ENCODE results near the gene RNF212. TPM values are rescaled to one million over a fixed set of nuclear protein-coding genes. Genes with fewer than 3 reads are reported as not detected.
A peak's percentile ranks its signal among the peaks of the same experiment; 100 is the strongest.

Gene RNF212
- total RNA-seq, 1 donor from 2014 or later, result 6.9 TPM

GRCh38 chr4:1078490-1078889, 34.9 kb downstream of the RNF212 start:
- intact Hi-C loops (cut with DNase I), result no loop called here
- no peaks in the 10 kb centered on the region for H3K36me3 ChIP-seq
- no peak overlapping the region for H3K27ac ChIP-seq
- peaks cover 6% of the 10 kb centered on the region for H3K27me3 ChIP-seq
- no peak for TF ChIP-seq CTCF (IDR thresholded peaks at IDR 0.05)
- H3K4me3 ChIP-seq, result no peak overlapping the region
- H3K9me3 ChIP-seq, result no peaks in the 10 kb centered on the region
- peaks cover 9% of the 10 kb centered on the region for H3K4me1 ChIP-seq
- ATAC-seq, result no peak
- DNase-seq, result no peak

GRCh38 chr4:1077711-1078477, 35.5 kb downstream of the RNF212 start:
- TF ChIP-seq CTCF (IDR thresholded peaks at IDR 0.05), result no peak
- H3K27ac ChIP-seq, result no peak overlapping the region
- intact Hi-C loops (cut with DNase I), result no loop called here

GRCh38 chr4:1075809-1076699, 37.3 kb downstream of the RNF212 start:
- ATAC-seq, result peak; percentile 6
- Histone ChIP-seq H3K4me3 (no peak overlapping the region), H3K9me3 (no peaks in the 10 kb centered on the region), H3K27me3 (peaks cover 6% of the 10 kb centered on the region), H3K27ac (no peak overlapping the region), H3K36me3 (no peaks in the 10 kb centered on the region), H3K4me1 (no peaks in the 10 kb centered on the region)
- intact Hi-C loops (cut with DNase I), result no loop called here
- peak; percentile 52 for DNase-seq
- no peak for TF ChIP-seq CTCF (IDR thresholded peaks at IDR 0.05)

More at GRCh38 chr4:1077711-1078477, 35.5 kb downstream of the RNF212 start:
- Histone ChIP-seq H3K9me3 (no peaks in the 10 kb centered on the region), H3K4me3 (no peak overlapping the region), H3K36me3 (no peaks in the 10 kb centered on the region), H3K4me1 (peaks cover 8% of the 10 kb centered on the region), H3K27me3 (peaks cover 6% of the 10 kb centered on the region)
- DNase-seq (no peak), ATAC-seq (no peak)

GRCh38 chr4:1075225-1075624, 38.1 kb downstream of the RNF212 start:
- Histone ChIP-seq H3K4me1 (no peaks in the 10 kb centered on the region), H3K4me3 (no peak overlapping the region), H3K36me3 (no peaks in the 10 kb centered on the region), H3K27ac (no peak overlapping the region), H3K27me3 (no peaks in the 10 kb centered on the region), H3K9me3 (no peaks in the 10 kb centered on the region)
- intact Hi-C loops (cut with DNase I), result no loop called here
- no peak for TF ChIP-seq CTCF (IDR thresholded peaks at IDR 0.05)
- DNase-seq (peak; percentile 26), ATAC-seq (no peak)

GRCh38 chr4:1074077-1074476, 39.3 kb downstream of the RNF212 start:
- no peak for TF ChIP-seq CTCF (IDR thresholded peaks at IDR 0.05)
- H3K4me3 ChIP-seq, result no peak overlapping the region
- H3K9me3 ChIP-seq, result no peaks in the 10 kb centered on the region
- no peak overlapping the region for H3K27ac ChIP-seq
- intact Hi-C loops (cut with DNase I), result no loop called here
- ATAC-seq, result no peak
- no peaks in the 10 kb centered on the region for H3K36me3 ChIP-seq
- H3K27me3 ChIP-seq, result no peaks in the 10 kb centered on the region
- no peaks in the 10 kb centered on the region for H3K4me1 ChIP-seq
- DNase-seq, result no peak

Measured in upper lobe of right lung (tissue), 1 donor.